HG02588 (cell line): ENCODE measurements around the gene PRRT1.
"Not testable (repeated sequence)": the region's sequence is repeated elsewhere in the genome, so short reads cannot be mapped to it uniquely, and the experiment has no call there.

ENCODE experiments used
- ATAC-seq: cut with Tn5 transposase; IDR thresholded peaks from one replicate; pipeline ENCODE4 v1.9.1; 2021; ENCODE audit warnings: mild to moderate bottlenecking, moderate library complexity; ENCODE audit not compliant: unreplicated experiment

Gene PRRT1

GRCh38 chr6:32105433-32105832, 46.3 kb downstream of the PRRT1 start:
- ATAC-seq: no peak

DNA sequence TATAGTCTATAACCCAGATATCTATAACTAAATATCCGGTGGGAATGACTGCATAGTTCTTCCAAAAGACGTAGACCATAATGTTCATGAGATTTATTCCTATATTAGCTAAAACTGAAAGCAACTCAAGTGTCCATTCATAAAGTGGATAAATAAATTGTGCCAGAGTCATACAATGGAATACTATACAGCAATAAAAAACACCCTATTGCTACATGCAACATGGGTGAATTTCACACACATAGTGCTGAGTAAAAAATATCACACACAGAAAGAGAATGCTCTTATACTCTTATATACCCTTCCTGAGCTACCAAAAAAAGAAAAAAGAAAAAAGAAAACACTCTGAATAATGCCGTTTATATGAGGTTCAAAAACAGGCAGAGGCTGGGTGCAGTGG, 49.5 kb downstream of the PRRT1 start:
- ATAC-seq: no peak

DNA sequence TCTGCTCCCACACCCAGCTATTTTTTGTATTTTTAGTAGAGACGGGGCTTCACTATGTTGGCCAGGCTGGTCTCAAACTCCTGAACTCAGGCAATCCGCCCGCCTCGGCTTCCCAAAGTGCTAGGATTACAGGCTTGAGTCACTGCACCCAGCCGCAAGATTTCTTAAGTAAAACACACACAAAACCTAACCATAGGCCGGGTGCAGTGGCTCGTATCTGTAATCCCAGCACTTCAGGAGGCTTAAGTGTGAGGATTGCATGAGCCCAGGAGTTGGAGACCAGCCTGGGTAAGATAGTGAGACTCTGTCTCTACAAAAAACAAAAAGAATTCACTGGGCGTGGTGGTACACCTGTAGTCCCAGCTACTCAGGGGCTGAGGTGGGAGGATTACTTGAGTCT, 51.5 kb downstream of the PRRT1 start:
- ATAC-seq: not testable (repeated sequence)
